OCI-LY1 (cell line): ENCODE measurements around the gene OVAAL.

Experiments used
- H2AFZ ChIP-seq: fragments of 200-600 bp; sonication (generic), shearing (Covaris generic); 2 replicates; pipeline ENCODE4 v1.6.0; 2014; ENCODE audit warnings: antibody characterized with exemption, mild to moderate bottlenecking, low read length
- H3F3A ChIP-seq: fragments of 200-600 bp; sonication (generic), shearing (Covaris generic); 2 replicates; pipeline ENCODE4 v1.6.0; 2014; ENCODE audit warnings: mild to moderate bottlenecking, antibody characterized with exemption, low read length, moderate library complexity; ENCODE audit not compliant: insufficient read depth
- H3K27ac ChIP-seq: fragments of 200-600 bp; sonication (generic); 2 replicates; pipeline ENCODE4 v1.5.1; 2014; ENCODE audit warnings: low read length, mixed run types, mild to moderate bottlenecking, low read depth; ENCODE audit not compliant: poor library complexity, severe bottlenecking
- H3K27me3 ChIP-seq: fragments of 200-600 bp; sonication (generic); 2 replicates; pipeline ENCODE4 v1.6.0; 2014; ENCODE audit warnings: antibody characterized with exemption, mild to moderate bottlenecking, low read length, moderate library complexity; ENCODE audit not compliant: insufficient read depth
- H3K36me3 ChIP-seq: fragments of 200-600 bp; sonication (generic); 2 replicates; pipeline ENCODE4 v1.6.1; 2014; ENCODE audit warnings: mild to moderate bottlenecking, antibody characterized with exemption, low read length, moderate library complexity, mixed read lengths; ENCODE audit not compliant: insufficient read depth
- H3K4me1 ChIP-seq: fragments of 200-600 bp; sonication (generic); 2 replicates; pipeline ENCODE4 v1.5.1; 2014; ENCODE audit warnings: mild to moderate bottlenecking, low read length, moderate library complexity; ENCODE audit not compliant: insufficient read depth, severe bottlenecking
- H3K4me2 ChIP-seq: fragments of 200-600 bp; sonication (generic), shearing (Covaris generic); 2 replicates; pipeline ENCODE4 v1.6.1; 2014; ENCODE audit warnings: low read length
- H3K4me3 ChIP-seq: fragments of 200-600 bp; sonication (generic); 2 replicates; pipeline ENCODE4 v1.5.1; 2014; ENCODE audit warnings: low read length, low read depth, mild to moderate bottlenecking, mixed read lengths; ENCODE audit not compliant: poor library complexity, severe bottlenecking
- H3K79me2 ChIP-seq: fragments of 200-600 bp; shearing (Covaris generic); 2 replicates; pipeline ENCODE4 v1.6.1; 2016; ENCODE audit warnings: mixed run types, low read length, mixed read lengths; ENCODE audit not compliant: insufficient read depth
- H3K9ac ChIP-seq: fragments of 200-600 bp; sonication (generic), shearing (Covaris generic); 2 replicates; pipeline ENCODE4 v1.6.1; 2014; ENCODE audit warnings: mild to moderate bottlenecking, low read length, mixed read lengths
- H3K9me2 ChIP-seq: fragments of 200-600 bp; sonication (generic), shearing (Covaris generic); 2 replicates; pipeline ENCODE4 v1.6.1; 2014; ENCODE audit warnings: low read depth, mild to moderate bottlenecking, low read length, mixed read lengths
- H3K9me3 ChIP-seq: fragments of 200-600 bp; shearing (Covaris generic); 2 replicates; pipeline ENCODE4 v1.6.1; 2014; ENCODE audit warnings: low read length, mixed read lengths
- H4K20me1 ChIP-seq: fragments of 200-600 bp; sonication (generic), shearing (Covaris generic); 2 replicates; pipeline ENCODE4 v1.6.0; 2016; ENCODE audit warnings: mild to moderate bottlenecking, low read length; ENCODE audit not compliant: insufficient read depth
- EZH2 ChIP-seq: fragments of 200-600 bp; sonication (generic), shearing (Covaris generic); IDR thresholded peaks from 2 replicates; pipeline ENCODE4 v1.8.0; 2017; ENCODE audit warnings: borderline replicate concordance, mixed run types, mild to moderate bottlenecking, antibody characterized with exemption, low read length, moderate library complexity, mixed read lengths
- TF ChIP-seq, protein P1 (sequence below): fragments of 200-600 bp; sonication (generic), shearing (Covaris generic); IDR thresholded peaks from 2 replicates; pipeline ENCODE4 v1.5.1; 2017; ENCODE audit warnings: mild to moderate bottlenecking, antibody characterized with exemption, low read length, moderate library complexity, mixed read lengths

The OVAAL gene

DNA sequence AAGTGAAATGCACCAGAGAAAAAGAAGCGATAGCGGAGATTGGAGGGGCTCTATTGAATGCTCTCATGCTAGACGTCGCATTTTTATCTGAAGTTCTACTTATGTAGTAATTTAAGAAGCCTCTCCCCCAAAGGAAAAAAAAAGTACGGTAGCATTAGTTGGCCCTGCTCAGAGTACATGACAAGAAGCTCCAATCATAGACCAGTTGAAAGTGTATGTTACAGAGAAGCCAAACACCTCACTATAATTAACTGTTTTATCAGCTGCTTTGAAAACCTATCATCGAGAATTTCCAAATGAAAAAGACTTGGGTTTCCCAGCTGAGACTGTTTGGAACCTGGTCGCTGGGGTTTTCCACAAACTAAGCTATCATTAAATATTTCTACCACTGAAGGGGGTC lies 19.6 kb upstream of the OVAAL start:
- Histone ChIP-seq H3K79me2 (no peaks in the 10 kb centered on the region), H3K4me3 (no peak overlapping the region), H4K20me1 (no peaks in the 10 kb centered on the region), H2AFZ (no peak overlapping the region), H3K4me2 (no peak overlapping the region), H3F3A (no peaks in the 10 kb centered on the region), H3K36me3 (no peaks in the 10 kb centered on the region), H3K9me2 (no peaks in the 10 kb centered on the region), H3K27ac (no peak overlapping the region), H3K9me3 (no peaks in the 10 kb centered on the region), H3K9ac (no peak overlapping the region), H3K4me1 (no peaks in the 10 kb centered on the region), H3K27me3 (no peaks in the 10 kb centered on the region)
- TF ChIP-seq EZH2, result no peak
- TF ChIP-seq, protein P1, sequence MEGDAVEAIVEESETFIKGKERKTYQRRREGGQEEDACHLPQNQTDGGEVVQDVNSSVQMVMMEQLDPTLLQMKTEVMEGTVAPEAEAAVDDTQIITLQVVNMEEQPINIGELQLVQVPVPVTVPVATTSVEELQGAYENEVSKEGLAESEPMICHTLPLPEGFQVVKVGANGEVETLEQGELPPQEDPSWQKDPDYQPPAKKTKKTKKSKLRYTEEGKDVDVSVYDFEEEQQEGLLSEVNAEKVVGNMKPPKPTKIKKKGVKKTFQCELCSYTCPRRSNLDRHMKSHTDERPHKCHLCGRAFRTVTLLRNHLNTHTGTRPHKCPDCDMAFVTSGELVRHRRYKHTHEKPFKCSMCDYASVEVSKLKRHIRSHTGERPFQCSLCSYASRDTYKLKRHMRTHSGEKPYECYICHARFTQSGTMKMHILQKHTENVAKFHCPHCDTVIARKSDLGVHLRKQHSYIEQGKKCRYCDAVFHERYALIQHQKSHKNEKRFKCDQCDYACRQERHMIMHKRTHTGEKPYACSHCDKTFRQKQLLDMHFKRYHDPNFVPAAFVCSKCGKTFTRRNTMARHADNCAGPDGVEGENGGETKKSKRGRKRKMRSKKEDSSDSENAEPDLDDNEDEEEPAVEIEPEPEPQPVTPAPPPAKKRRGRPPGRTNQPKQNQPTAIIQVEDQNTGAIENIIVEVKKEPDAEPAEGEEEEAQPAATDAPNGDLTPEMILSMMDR, result no peak

GRCh38 chr1:180540697-180541594 lies 17.8 kb upstream of the OVAAL start:
- Histone ChIP-seq H3K9ac (no peak overlapping the region), H3K4me2 (no peak overlapping the region), H3K4me1 (no peaks in the 10 kb centered on the region), H3K27me3 (no peaks in the 10 kb centered on the region), H3K79me2 (no peaks in the 10 kb centered on the region), H3K27ac (no peak overlapping the region), H4K20me1 (no peaks in the 10 kb centered on the region), H3K36me3 (no peaks in the 10 kb centered on the region), H3F3A (no peaks in the 10 kb centered on the region), H3K4me3 (no peak overlapping the region), H2AFZ (no peak overlapping the region), H3K9me3 (no peaks in the 10 kb centered on the region), H3K9me2 (no peaks in the 10 kb centered on the region)
- TF ChIP-seq EZH2, result no peak
- TF ChIP-seq, protein P1, result no peak

DNA sequence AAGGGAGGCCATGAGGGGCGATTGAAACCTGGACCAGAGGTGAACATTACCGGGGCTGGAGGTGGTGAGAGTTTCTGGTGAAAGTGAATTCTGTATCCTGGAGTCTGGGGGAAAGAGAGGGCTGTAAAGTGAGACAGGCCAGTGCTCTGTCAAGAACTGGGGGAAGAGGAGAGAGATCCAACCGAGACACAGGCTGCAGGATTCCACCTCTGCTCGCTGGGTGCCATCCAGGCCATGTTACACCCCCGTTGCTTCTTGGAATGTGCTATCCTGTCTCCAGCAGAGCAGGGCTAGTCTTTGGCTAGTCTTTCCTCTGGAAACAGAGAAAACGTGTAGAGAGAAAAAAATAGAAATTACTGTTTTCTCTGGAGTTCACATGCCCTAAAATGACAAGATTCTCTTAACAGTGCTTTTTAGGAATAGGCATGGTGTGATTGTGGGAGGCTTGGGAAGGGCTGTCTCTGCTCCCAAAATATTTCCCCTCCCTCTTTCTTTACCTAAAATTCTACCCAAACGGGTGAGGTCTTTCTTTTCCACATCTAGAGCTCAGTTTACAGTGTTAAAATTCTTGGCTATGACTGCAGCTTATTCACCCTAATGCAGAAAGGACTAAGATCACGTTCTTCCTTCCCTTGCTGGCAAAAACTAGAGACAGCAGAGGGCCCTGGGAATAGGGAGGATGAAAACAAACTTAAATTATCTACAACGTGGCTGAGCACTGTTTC lies 16.5 kb upstream of the OVAAL start:
- TF ChIP-seq, protein P1, result no peak
- TF ChIP-seq EZH2, result no peak
- Histone ChIP-seq H3K9ac (no peak overlapping the region), H3K27me3 (no peaks in the 10 kb centered on the region), H3K9me2 (no peaks in the 10 kb centered on the region), H3K4me2 (no peak overlapping the region), H2AFZ (no peak overlapping the region), H3K79me2 (no peaks in the 10 kb centered on the region), H3K4me3 (no peak overlapping the region), H3K27ac (no peak overlapping the region), H3F3A (no peaks in the 10 kb centered on the region), H3K4me1 (no peaks in the 10 kb centered on the region), H3K9me3 (no peaks in the 10 kb centered on the region), H4K20me1 (no peaks in the 10 kb centered on the region), H3K36me3 (no peaks in the 10 kb centered on the region)
